Loucy (cell line): ENCODE measurements around the gene PNMA3.
"Not testable (repeated sequence)": the region's sequence is repeated elsewhere in the genome, so short reads cannot be mapped to it uniquely, and the experiment has no call there.

Source experiments
- H2AFZ ChIP-seq: fragments of 200-600 bp; sonication (generic); 2 replicates; pipeline ENCODE4 v1.6.0; 2016; ENCODE audit warnings: antibody characterized with exemption, mild to moderate bottlenecking, low read length, moderate library complexity
- H3F3A ChIP-seq: fragments of 200-600 bp; 2 replicates; pipeline ENCODE4 v1.6.0; 2016; ENCODE audit warnings: antibody characterized with exemption, low read depth, mild to moderate bottlenecking
- H3K27me3 ChIP-seq: fragments of 200-600 bp; sonication (generic); 2 replicates; pipeline ENCODE4 v1.6.1; 2014; ENCODE audit warnings: low read length, mild to moderate bottlenecking; ENCODE audit not compliant: insufficient read depth, poor library complexity, severe bottlenecking
- H3K36me3 ChIP-seq: fragments of 200-600 bp; sonication (generic); 2 replicates; pipeline ENCODE4 v1.6.1; 2016; ENCODE audit warnings: low read length; ENCODE audit not compliant: insufficient read depth
- H3K4me1 ChIP-seq: fragments of 200-600 bp; sonication (generic); 2 replicates; pipeline ENCODE4 v1.5.1; 2014; ENCODE audit warnings: low read length, mild to moderate bottlenecking; ENCODE audit not compliant: insufficient read depth, poor library complexity, severe bottlenecking
- H3K4me2 ChIP-seq: fragments of 200-600 bp; sonication (generic); 2 replicates; pipeline ENCODE4 v1.6.0; 2014; ENCODE audit warnings: antibody characterized with exemption, low read length, low read depth, mild to moderate bottlenecking; ENCODE audit not compliant: poor library complexity, severe bottlenecking
- H3K4me3 ChIP-seq: fragments of 200-600 bp; sonication (generic); 2 replicates; pipeline ENCODE4 v1.5.1; 2014; ENCODE audit warnings: low read length, mild to moderate bottlenecking, mixed read lengths; ENCODE audit not compliant: poor library complexity, severe bottlenecking
- H3K79me2 ChIP-seq: fragments of 200-600 bp; sonication (generic); 2 replicates; pipeline ENCODE4 v1.6.1; 2014; ENCODE audit warnings: low read length; ENCODE audit not compliant: insufficient read depth
- H3K9ac ChIP-seq: fragments of 200-600 bp; sonication (generic); 2 replicates; pipeline ENCODE4 v1.6.0; 2014; ENCODE audit warnings: mild to moderate bottlenecking, low read depth, low read length, moderate library complexity; ENCODE audit not compliant: poor library complexity, severe bottlenecking
- H3K9me2 ChIP-seq: fragments of 200-600 bp; sonication (generic); replicated peaks from 2 replicates; pipeline ENCODE4 v1.6.1; 2016; ENCODE audit warnings: low read depth, low read length, mixed read lengths
- H3K9me3 ChIP-seq: fragments of 200-600 bp; sonication (generic); 2 replicates; pipeline ENCODE4 v1.6.1; 2014; ENCODE audit warnings: mild to moderate bottlenecking, antibody characterized with exemption, low read length, low read depth; ENCODE audit not compliant: insufficient read depth
- H4K20me1 ChIP-seq: fragments of 200-600 bp; sonication (generic); 2 replicates; pipeline ENCODE4 v1.6.0; 2014; ENCODE audit warnings: antibody characterized with exemption, low read length, mild to moderate bottlenecking; ENCODE audit not compliant: insufficient read depth, poor library complexity, severe bottlenecking
- EZH2phosphoT487 ChIP-seq: fragments of 200-600 bp; IDR thresholded peaks from 2 replicates; pipeline ENCODE4 v1.6.1; 2018; ENCODE audit warnings: antibody characterized with exemption, mild to moderate bottlenecking, moderate library complexity, borderline replicate concordance
- TF ChIP-seq, protein P1 (sequence below): fragments of 200-600 bp; sonication (generic); conservative IDR thresholded peaks from 2 replicates; pipeline ENCODE4 v1.5.1; 2014; ENCODE audit warnings: mild to moderate bottlenecking, antibody characterized with exemption, low read length

The PNMA3 gene, protein sequence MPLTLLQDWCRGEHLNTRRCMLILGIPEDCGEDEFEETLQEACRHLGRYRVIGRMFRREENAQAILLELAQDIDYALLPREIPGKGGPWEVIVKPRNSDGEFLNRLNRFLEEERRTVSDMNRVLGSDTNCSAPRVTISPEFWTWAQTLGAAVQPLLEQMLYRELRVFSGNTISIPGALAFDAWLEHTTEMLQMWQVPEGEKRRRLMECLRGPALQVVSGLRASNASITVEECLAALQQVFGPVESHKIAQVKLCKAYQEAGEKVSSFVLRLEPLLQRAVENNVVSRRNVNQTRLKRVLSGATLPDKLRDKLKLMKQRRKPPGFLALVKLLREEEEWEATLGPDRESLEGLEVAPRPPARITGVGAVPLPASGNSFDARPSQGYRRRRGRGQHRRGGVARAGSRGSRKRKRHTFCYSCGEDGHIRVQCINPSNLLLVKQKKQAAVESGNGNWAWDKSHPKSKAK

DNA sequence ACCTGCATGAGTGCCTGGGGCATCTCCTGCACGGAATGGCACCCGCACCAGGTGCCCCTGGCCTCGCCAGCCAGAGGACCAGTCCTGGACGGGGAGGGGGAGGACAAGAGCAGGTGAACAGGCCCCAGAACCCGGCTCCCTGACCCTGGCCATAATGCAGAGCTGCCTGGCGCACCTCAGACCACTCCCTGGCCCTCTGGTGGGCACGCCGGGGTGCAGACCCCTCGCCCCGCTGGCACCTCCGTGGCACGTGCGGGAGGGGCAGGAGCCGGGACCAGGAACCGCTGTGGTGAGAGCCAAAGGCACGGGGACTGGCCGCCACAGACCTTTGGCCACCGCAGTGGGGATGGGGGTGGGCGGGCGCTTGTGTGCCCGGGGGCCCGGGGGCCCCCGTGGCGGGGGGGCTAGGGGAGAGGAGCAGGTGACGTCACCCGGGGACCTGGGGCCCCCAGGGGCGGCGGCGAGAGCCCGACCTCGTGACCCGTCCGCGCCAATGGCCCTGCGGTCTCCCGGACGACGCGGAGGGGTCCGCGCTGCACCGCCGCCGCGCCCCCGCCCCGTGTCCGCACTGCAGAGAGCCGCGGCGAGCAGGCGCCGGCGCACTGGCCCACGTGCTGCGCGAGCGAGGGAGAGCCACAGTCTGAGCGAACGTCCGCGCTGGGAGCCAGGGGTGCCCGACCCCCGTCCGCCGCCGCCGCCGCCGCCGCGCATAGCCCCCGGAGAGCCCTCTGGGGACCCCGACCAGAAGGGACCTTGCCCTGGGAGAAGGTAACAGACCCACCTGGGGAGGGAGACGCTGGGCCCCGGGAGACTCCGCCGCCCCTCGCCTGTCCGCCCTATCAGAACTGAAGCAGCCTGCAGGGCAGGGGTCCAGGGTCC, at the start of gene PNMA3:
Gene PNMA3 (plus strand): TSS at position 600 of the 879 bp plus-strand sequence. CDS start 586 bp downstream, outside the sequence.
- no peaks in the 10 kb centered on the region for H3K9me3 ChIP-seq
- no peaks in the 10 kb centered on the region for H3K4me1 ChIP-seq
- H3K4me3 ChIP-seq = no peak within 1 kb of the TSS
- H3K79me2 ChIP-seq = no peaks in the 10 kb centered on the region
- H4K20me1 ChIP-seq = no peaks in the 10 kb centered on the region
- H3K27me3 ChIP-seq = no peaks in the 10 kb centered on the region
- H3K4me2 ChIP-seq = no peak within 1 kb of the TSS
- no peak for TF ChIP-seq EZH2phosphoT487
- TF ChIP-seq, protein P1, sequence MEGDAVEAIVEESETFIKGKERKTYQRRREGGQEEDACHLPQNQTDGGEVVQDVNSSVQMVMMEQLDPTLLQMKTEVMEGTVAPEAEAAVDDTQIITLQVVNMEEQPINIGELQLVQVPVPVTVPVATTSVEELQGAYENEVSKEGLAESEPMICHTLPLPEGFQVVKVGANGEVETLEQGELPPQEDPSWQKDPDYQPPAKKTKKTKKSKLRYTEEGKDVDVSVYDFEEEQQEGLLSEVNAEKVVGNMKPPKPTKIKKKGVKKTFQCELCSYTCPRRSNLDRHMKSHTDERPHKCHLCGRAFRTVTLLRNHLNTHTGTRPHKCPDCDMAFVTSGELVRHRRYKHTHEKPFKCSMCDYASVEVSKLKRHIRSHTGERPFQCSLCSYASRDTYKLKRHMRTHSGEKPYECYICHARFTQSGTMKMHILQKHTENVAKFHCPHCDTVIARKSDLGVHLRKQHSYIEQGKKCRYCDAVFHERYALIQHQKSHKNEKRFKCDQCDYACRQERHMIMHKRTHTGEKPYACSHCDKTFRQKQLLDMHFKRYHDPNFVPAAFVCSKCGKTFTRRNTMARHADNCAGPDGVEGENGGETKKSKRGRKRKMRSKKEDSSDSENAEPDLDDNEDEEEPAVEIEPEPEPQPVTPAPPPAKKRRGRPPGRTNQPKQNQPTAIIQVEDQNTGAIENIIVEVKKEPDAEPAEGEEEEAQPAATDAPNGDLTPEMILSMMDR = no peak
- no peaks in the 10 kb centered on the region for H3F3A ChIP-seq
- H3K9ac ChIP-seq = no peak within 1 kb of the TSS
- H2AFZ ChIP-seq = no peak within 1 kb of the TSS
- H3K9me2 ChIP-seq = no peaks in the 10 kb centered on the region
- no peaks in the 10 kb centered on the region for H3K36me3 ChIP-seq

- not testable (repeated sequence) for H3K4me3 ChIP-seq, H3K9me2 ChIP-seq, H3K27me3 ChIP-seq, H3K9me3 ChIP-seq, H3F3A ChIP-seq, H4K20me1 ChIP-seq, H3K4me1 ChIP-seq, H3K4me2 ChIP-seq, H3K79me2 ChIP-seq, H3K36me3 ChIP-seq, H2AFZ ChIP-seq, H3K9ac ChIP-seq
Measured at GRCh38 chrX:153017174-153017573, 39.1 kb upstream of the PNMA3 start.

DNA sequence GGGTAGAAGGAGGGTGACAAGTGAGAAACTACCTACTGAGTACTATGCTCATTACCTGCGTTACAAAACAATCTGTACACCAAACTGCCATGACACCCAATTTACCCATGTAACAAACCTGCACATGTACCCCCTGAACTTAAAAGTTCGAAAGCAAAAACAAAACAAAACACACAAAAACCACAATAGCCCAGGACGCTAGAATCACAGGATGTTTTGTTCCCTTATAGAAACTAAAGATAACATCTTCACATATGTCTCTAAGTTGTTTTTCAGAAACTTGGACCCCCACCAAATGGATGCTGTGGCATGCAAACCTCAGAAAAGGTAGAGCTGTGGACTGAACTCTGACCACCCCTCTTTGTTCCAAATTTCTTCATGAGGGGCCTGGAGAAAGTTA, 37.1 kb upstream of the PNMA3 start:
- H3K9me2 ChIP-seq = no peaks in the 10 kb centered on the region
- no peaks in the 10 kb centered on the region for H3K27me3 ChIP-seq
- H3K9ac ChIP-seq = no peak overlapping the region
- H3K9me3 ChIP-seq = no peaks in the 10 kb centered on the region
- no peaks in the 10 kb centered on the region for H3K79me2 ChIP-seq
- no peaks in the 10 kb centered on the region for H4K20me1 ChIP-seq
- no peak overlapping the region for H3K4me2 ChIP-seq
- no peaks in the 10 kb centered on the region for H3F3A ChIP-seq
- no peak for TF ChIP-seq EZH2phosphoT487
- TF ChIP-seq, protein P1 = no peak
- H3K4me1 ChIP-seq = no peaks in the 10 kb centered on the region
- no peak overlapping the region for H2AFZ ChIP-seq
- H3K4me3 ChIP-seq = no peak overlapping the region
- H3K36me3 ChIP-seq = no peaks in the 10 kb centered on the region

DNA sequence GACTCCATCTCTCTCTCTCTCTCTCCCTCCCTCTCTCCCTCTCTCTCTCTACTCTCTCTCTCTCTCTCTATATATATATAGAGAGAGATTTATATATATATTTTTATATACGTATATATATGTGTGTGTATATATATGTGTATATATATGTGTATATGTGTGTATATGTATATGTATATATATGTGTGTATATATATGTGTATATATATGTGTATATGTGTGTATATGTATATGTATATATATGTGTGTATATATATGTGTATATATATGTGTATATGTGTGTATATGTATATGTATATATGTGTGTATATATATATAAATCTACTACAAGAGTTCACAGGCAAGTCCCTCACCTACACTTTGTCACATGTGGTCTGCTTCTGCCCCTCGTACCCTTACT, 29.8 kb upstream of the PNMA3 start:
- not testable (repeated sequence) for H3K79me2 ChIP-seq, H4K20me1 ChIP-seq, H3K4me1 ChIP-seq, H3K9me2 ChIP-seq, H2AFZ ChIP-seq, H3K27me3 ChIP-seq, H3K36me3 ChIP-seq, H3K9me3 ChIP-seq, H3K4me2 ChIP-seq, H3K9ac ChIP-seq, H3K4me3 ChIP-seq, H3F3A ChIP-seq

DNA sequence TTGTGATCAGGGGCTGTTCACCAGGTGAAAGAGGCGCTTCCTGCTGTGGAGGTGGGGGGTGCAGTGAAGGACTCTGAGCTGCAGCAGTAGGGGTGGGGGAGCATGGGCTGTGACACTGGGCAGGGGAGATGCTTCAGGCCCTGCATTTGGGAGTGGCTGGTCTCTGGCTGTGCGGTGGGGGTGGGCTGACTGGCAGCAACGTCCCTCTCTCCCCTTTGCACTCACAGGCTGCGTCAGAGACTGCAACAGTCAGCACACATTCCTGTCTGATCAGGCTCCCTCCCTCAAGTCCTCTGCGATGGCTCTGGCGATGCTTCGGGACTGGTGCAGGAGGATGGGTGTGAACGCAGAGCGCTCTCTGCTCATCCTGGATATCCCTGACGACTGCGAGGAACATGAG, 27.8 kb upstream of the PNMA3 start:
- H3K4me1 ChIP-seq, H2AFZ ChIP-seq, H3K9me2 ChIP-seq, H3K9me3 ChIP-seq, H3F3A ChIP-seq, H3K9ac ChIP-seq, H3K4me3 ChIP-seq, H3K36me3 ChIP-seq, H3K79me2 ChIP-seq, H3K4me2 ChIP-seq, H3K27me3 ChIP-seq, H4K20me1 ChIP-seq: not testable (repeated sequence)
